ENCODE data around the gene GAS2L1.

DNA sequence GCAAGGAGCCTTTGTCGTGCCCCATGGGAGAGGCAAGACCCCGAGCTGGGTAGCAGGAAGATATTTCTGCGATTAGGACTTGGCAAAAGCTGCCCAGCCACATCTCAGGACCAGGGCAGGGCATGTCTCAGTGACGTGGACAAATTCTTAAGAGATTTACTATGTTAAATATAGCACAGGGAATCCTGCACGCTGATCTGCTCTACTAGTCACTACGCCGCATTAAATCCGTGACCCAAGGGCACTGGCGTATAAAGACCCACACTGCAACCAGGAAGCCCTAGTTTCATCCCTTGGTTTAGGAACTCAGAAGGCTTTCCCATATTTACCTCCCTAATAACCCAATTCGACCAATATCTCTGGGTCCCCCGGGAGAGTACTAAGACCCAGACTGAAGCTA is 46.8 kb downstream of the GAS2L1 start:
- TF ChIP-seq, protein P1, sequence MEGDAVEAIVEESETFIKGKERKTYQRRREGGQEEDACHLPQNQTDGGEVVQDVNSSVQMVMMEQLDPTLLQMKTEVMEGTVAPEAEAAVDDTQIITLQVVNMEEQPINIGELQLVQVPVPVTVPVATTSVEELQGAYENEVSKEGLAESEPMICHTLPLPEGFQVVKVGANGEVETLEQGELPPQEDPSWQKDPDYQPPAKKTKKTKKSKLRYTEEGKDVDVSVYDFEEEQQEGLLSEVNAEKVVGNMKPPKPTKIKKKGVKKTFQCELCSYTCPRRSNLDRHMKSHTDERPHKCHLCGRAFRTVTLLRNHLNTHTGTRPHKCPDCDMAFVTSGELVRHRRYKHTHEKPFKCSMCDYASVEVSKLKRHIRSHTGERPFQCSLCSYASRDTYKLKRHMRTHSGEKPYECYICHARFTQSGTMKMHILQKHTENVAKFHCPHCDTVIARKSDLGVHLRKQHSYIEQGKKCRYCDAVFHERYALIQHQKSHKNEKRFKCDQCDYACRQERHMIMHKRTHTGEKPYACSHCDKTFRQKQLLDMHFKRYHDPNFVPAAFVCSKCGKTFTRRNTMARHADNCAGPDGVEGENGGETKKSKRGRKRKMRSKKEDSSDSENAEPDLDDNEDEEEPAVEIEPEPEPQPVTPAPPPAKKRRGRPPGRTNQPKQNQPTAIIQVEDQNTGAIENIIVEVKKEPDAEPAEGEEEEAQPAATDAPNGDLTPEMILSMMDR (conservative IDR thresholded peaks at IDR 0.05; ENCODE audit: low read depth in 2 of 2) = no peak
- TF ChIP-seq, protein P2, sequence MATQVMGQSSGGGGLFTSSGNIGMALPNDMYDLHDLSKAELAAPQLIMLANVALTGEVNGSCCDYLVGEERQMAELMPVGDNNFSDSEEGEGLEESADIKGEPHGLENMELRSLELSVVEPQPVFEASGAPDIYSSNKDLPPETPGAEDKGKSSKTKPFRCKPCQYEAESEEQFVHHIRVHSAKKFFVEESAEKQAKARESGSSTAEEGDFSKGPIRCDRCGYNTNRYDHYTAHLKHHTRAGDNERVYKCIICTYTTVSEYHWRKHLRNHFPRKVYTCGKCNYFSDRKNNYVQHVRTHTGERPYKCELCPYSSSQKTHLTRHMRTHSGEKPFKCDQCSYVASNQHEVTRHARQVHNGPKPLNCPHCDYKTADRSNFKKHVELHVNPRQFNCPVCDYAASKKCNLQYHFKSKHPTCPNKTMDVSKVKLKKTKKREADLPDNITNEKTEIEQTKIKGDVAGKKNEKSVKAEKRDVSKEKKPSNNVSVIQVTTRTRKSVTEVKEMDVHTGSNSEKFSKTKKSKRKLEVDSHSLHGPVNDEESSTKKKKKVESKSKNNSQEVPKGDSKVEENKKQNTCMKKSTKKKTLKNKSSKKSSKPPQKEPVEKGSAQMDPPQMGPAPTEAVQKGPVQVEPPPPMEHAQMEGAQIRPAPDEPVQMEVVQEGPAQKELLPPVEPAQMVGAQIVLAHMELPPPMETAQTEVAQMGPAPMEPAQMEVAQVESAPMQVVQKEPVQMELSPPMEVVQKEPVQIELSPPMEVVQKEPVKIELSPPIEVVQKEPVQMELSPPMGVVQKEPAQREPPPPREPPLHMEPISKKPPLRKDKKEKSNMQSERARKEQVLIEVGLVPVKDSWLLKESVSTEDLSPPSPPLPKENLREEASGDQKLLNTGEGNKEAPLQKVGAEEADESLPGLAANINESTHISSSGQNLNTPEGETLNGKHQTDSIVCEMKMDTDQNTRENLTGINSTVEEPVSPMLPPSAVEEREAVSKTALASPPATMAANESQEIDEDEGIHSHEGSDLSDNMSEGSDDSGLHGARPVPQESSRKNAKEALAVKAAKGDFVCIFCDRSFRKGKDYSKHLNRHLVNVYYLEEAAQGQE (IDR thresholded peaks at IDR 0.05; ENCODE audit: unreplicated experiment) = no peak
- TF ChIP-seq POLR2AphosphoS5 (IDR thresholded peaks at IDR 0.05; ENCODE audit: low read depth) (no peak), EZH2 (IDR thresholded peaks at IDR 0.05; ENCODE audit: low read depth, unreplicated experiment) (no peak), EZH2phosphoT487 (IDR thresholded peaks at IDR 0.05; ENCODE audit: unreplicated experiment) (no peak), JUNB (IDR thresholded peaks at IDR 0.05; ENCODE audit: unreplicated experiment) (no peak), ZNF331 (CRISPR knock-in tag; IDR thresholded peaks at IDR 0.05; ENCODE audit: low read depth) (no peak), CREB1 (CRISPR knock-in tag; IDR thresholded peaks at IDR 0.05; ENCODE audit: low read depth) (no peak), STAT1 (IDR thresholded peaks at IDR 0.05; ENCODE audit: unreplicated experiment) (no peak), NANOG (IDR thresholded peaks at IDR 0.05; ENCODE audit: borderline replicate concordance) (no peak), ZNF114 (CRISPR knock-in tag; IDR thresholded peaks at IDR 0.05) (no peak)
- TF ChIP-seq, protein P3, sequence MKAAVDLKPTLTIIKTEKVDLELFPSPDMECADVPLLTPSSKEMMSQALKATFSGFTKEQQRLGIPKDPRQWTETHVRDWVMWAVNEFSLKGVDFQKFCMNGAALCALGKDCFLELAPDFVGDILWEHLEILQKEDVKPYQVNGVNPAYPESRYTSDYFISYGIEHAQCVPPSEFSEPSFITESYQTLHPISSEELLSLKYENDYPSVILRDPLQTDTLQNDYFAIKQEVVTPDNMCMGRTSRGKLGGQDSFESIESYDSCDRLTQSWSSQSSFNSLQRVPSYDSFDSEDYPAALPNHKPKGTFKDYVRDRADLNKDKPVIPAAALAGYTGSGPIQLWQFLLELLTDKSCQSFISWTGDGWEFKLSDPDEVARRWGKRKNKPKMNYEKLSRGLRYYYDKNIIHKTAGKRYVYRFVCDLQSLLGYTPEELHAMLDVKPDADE (IDR thresholded peaks at IDR 0.05) = no peak
- TF ChIP-seq, protein P4, sequence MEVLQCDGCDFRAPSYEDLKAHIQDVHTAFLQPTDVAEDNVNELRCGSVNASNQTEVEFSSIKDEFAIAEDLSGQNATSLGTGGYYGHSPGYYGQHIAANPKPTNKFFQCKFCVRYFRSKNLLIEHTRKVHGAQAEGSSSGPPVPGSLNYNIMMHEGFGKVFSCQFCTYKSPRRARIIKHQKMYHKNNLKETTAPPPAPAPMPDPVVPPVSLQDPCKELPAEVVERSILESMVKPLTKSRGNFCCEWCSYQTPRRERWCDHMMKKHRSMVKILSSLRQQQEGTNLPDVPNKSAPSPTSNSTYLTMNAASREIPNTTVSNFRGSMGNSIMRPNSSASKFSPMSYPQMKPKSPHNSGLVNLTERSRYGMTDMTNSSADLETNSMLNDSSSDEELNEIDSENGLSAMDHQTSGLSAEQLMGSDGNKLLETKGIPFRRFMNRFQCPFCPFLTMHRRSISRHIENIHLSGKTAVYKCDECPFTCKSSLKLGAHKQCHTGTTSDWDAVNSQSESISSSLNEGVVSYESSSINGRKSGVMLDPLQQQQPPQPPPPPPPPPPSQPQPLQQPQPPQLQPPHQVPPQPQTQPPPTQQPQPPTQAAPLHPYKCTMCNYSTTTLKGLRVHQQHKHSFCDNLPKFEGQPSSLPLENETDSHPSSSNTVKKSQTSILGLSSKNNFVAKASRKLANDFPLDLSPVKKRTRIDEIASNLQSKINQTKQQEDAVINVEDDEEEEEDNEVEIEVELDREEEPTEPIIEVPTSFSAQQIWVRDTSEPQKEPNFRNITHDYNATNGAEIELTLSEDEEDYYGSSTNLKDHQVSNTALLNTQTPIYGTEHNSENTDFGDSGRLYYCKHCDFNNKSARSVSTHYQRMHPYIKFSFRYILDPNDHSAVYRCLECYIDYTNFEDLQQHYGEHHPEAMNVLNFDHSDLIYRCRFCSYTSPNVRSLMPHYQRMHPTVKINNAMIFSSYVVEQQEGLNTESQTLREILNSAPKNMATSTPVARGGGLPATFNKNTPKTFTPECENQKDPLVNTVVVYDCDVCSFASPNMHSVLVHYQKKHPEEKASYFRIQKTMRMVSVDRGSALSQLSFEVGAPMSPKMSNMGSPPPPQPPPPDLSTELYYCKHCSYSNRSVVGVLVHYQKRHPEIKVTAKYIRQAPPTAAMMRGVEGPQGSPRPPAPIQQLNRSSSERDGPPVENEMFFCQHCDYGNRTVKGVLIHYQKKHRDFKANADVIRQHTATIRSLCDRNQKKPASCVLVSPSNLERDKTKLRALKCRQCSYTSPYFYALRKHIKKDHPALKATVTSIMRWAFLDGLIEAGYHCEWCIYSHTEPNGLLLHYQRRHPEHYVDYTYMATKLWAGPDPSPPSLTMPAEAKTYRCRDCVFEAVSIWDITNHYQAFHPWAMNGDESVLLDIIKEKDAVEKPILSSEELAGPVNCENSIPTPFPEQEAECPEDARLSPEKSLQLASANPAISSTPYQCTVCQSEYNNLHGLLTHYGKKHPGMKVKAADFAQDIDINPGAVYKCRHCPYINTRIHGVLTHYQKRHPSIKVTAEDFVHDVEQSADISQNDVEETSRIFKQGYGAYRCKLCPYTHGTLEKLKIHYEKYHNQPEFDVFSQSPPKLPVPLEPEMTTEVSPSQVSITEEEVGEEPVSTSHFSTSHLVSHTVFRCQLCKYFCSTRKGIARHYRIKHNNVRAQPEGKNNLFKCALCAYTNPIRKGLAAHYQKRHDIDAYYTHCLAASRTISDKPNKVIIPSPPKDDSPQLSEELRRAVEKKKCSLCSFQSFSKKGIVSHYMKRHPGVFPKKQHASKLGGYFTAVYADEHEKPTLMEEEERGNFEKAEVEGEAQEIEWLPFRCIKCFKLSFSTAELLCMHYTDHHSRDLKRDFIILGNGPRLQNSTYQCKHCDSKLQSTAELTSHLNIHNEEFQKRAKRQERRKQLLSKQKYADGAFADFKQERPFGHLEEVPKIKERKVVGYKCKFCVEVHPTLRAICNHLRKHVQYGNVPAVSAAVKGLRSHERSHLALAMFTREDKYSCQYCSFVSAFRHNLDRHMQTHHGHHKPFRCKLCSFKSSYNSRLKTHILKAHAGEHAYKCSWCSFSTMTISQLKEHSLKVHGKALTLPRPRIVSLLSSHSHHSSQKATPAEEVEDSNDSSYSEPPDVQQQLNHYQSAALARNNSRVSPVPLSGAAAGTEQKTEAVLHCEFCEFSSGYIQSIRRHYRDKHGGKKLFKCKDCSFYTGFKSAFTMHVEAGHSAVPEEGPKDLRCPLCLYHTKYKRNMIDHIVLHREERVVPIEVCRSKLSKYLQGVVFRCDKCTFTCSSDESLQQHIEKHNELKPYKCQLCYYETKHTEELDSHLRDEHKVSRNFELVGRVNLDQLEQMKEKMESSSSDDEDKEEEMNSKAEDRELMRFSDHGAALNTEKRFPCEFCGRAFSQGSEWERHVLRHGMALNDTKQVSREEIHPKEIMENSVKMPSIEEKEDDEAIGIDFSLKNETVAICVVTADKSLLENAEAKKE (CRISPR knock-in tag; IDR thresholded peaks at IDR 0.05) = no peak

Data from GM23338 (cell line).